A375 (cell line): ENCODE results near the gene FANCB. TPM values are rescaled to one million over a fixed set of nuclear protein-coding genes. Genes with fewer than 3 reads are reported as not detected.

Source experiments
- total RNA-seq: library from RNA; depleted of rRNA; stranded (reverse); fragments of >200 nt; shearing (Covaris generic); gene quantifications from 2 replicates; pipeline ENCODE4 v1.2.3, GENCODE V29; 2014; rRNA removed

Gene FANCB
- 10.8 and 12.4 TPM in 2 replicates for total RNA-seq

GRCh38 chrX:14872851-14873675, at the start of gene FANCB, which contains the start of gene MOSPD2:
FANCB (minus strand) TSS chrX:14873069; CDS start chrX:14865510, 7,559 bp downstream.
MOSPD2 (plus strand) TSS chrX:14873421; CDS start chrX:14873529, 108 bp downstream.

Other genes starting within 250 kb of the FANCB start
- 12.1 and 16.1 TPM in 2 replicates for gene MOSPD2, start 352 bp upstream of the FANCB start, total RNA-seq